Endothelial cell of umbilical vein (primary cell): ENCODE data around the gene DDX51.

ENCODE experiments used
- CTCF ChIP-seq, 2 donors: IDR thresholded peaks; 1 replicate in 1 of 2; 2 replicates in 1 of 2; pipeline ENCODE4 v1.5.1; 2011; ENCODE audit warnings: low read length in 2 of 2, mild to moderate bottlenecking in 2 of 2, moderate library complexity in 2 of 2, control low read depth in 1 of 2, inconsistent platforms in 1 of 2, low read depth in 1 of 2; ENCODE audit not compliant: insufficient read depth in 1 of 2; ENCODE audit errors: extremely low read depth in 1 of 2
- GATA2 ChIP-seq: IDR thresholded peaks from 2 replicates; pipeline ENCODE4 v1.7.0; 2011; ENCODE audit warnings: low read depth, mild to moderate bottlenecking, moderate library complexity, mixed read lengths, low read length; ENCODE audit not compliant: insufficient read length, insufficient read depth
- POLR2A ChIP-seq: IDR thresholded peaks from 2 replicates; pipeline ENCODE4 v1.6.1; 2012; ENCODE audit warnings: low read depth, mild to moderate bottlenecking, control low read depth, low read length
- POLR2AphosphoS5 ChIP-seq: IDR thresholded peaks from 2 replicates; pipeline ENCODE4 v1.6.1; 2012; ENCODE audit warnings: low read depth, mild to moderate bottlenecking, control low read depth, low read length, moderate library complexity; ENCODE audit not compliant: insufficient read depth

- TF ChIP-seq POLR2A = no peak
- no peak for TF ChIP-seq CTCF (IDR thresholded peaks at IDR 0.05; ENCODE audit: extremely low read depth in 1 of 2, insufficient read depth in 1 of 2, low read depth in 1 of 2, low read length in 2 of 2)
- TF ChIP-seq GATA2 = no peak
- no peak for TF ChIP-seq POLR2AphosphoS5
These were observed 47.8 kb upstream of the DDX51 start for GRCh38 chr12:132191715-132192553.
